IPS-NIHi7 (cell line): ENCODE measurements around the gene DMXL1.
"Not testable (repeated sequence)": the region's sequence is repeated elsewhere in the genome, so short reads cannot be mapped to it uniquely, and the experiment has no call there.

Experiments
- DNase-seq: peaks from one replicate; pipeline ENCODE4 v3.0.0; 2012; ENCODE audit warnings: mixed read lengths; ENCODE audit errors: extremely low spot score

Gene DMXL1

DNA sequence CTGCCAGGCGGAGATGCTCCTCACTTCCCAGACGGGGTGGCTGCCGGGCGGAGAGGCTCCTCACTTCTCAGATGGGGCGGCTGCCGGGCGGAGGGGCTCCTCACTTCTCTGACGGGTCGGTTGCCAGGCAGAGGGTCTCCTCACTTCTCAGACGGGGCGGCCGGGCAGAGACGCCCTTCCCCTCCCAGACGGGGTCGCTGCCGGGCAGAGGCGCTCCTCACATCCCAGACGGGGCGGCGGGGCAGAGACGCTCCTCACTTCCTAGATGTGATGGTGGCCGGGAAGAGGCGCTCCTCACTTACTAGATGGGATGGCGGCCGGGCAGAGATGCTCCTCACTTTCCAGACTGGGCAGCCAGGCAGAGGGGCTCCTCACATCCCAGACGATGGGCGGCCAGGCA is 51.6 kb downstream of the DMXL1 start:
- DNase-seq: not testable (repeated sequence)

DNA sequence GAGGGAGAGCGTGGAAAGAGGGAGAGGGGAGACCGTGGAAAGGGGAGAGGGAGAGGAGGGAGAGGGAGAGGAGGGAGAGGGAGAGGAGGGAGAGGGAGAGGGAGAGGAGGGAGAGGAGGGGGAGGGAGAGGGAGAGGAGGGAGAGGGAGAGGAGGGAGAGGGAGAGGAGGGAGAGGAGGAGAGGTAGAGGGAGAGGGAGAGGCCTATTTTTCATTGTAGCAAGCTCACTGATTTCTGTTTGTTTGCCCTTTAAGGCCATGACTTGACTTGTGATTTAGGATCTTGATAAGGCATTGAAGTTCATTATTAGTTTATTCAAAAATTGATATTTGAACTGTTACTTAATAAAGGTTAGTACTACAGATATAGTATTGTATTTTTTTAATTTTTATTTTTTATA is 52.4 kb downstream of the DMXL1 start:
- no peak for DNase-seq

DNA sequence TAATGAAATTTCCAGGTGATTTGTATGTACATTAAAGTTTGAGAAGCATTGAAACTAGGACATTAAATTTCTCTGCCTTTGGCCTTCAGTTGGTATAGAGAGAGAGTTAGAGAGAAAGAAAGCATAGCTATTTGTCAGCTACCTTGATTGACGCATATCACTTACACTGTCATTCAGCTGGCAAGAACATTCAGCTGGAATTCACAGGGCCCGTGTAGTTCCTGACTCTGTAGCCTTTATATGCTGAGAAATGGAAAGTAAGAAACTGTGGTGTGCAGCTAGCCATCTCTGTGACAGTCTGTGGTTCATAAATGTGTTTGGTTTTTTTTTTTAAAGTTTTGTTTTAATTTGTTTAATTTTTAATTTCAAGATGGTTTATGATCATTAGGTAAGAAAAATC is 58.9 kb downstream of the DMXL1 start:
- no peak for DNase-seq

DNA sequence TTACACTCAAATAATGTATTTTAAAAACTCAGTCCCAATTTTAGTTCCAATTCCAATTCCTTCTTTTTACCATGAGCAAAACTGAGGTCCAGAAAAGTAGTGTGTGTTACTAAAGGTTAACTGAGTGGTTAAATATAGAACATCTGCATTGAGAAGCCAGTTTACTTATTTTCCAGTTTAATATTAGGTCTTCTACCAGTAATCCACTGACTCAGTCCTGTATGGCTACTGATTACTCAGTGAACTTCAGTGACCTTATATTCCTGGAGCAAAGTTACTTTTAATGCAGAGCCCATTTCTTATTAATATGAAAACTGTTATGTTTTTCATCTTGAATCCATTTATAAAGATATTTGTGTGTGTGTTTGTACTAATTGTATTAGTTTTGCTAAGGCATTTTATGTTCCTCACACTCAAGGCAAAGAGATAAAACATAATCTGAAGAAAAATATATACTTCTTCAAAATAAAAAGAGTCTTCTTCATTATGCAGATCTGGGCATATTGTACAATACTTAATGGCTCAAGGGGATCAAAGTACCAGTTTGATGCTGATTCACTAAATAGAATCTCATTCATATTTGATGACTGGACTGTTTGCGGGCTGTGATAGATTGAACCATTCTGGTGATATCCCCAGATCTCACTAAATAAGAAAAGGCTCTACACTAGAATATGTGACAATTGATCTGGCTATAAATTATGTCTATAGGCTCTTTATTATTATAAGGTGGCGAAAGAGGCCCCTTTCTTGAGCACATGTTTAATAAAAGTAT is 60.8 kb downstream of the DMXL1 start:
- no peak for DNase-seq

DNA sequence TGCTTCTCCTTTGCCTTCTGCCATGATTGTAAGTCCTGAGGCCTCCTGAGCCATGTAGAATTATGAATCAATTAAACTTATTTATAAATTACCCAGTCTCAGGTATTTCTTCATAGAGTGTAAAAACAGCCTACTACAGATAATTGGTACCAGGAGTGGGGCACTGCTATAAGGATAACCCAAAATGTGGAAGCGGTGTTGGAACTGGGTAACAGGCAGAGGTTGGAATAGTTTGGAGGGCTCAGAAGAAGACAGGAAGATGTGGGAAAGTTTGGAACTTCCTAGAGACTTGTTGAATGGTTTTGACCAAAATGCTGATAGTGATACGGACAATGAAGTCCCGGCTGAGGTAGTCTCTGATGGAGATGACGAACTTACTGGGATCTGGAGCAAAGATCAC is 64.9 kb downstream of the DMXL1 start:
- not testable (repeated sequence) for DNase-seq

DNA sequence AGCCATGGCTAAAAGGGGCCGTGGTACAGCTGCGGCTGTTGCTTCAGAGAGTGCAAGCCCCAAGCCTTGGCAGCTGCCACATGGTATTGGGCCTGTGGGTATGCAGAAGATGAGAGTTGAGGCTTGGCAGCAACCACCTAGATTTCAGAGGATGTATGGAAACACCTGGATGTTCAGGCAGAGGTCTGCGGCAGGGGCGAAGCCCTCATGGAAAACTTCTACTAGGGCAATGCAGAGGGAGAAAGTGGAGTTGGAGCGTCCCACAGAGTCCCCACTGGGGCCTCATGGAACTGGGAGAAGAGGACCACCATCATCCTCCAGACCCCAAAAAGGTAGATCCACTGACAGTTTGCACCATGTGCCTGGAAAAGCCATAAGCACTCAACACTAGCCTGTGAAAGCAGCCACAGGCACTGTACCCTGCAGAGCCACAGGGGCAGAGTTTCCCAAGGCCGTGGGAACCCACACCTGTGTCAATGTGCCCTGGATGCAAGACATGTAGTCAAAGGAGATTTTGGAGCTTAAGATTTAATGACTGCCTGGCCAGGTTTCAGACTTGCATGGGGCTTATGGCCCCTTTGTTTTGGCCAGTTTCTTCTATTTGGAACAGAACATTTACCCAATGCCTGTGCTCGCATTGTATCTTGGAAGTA is 65.9 kb downstream of the DMXL1 start:
- DNase-seq: no peak

DNA sequence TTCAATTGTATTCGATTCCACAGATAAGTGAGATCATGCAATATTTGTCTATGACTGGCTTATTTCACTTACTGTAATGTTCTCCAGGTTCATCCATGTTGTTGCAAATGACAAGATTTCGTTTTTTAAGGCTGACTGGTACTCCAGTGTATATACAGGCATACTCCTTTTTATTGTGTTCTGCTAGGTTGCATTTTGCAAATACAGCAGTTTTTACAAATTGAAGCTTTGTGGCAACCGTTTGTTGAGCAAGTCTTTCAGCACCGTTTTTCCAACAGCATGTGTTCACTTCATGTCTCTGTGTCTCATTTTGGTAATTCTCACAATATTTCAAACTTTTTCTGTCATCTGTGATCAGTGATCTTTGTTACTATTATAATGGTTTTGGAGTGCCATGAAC is 82.7 kb downstream of the DMXL1 start:
- DNase-seq: no peak

DNA sequence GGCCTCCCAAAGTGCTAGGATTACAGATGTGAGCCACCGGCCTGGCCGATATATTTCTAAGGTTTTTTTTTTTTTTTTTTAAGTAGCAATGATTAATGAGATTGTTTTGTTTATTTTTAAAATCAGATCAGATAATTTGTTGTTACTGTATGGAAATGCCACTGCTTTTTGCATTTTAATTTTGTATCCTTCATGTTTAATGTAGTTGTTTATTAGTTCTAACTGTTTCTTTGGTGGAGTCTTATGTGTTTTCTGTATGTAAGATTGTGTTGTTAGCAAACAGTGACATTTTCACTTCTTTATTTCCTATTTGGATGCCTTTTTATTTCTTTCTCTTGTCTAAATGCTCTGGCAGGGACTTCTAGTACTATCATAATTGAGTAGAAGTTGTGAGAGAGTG is 87.3 kb downstream of the DMXL1 start:
- DNase-seq: no peak

DNA sequence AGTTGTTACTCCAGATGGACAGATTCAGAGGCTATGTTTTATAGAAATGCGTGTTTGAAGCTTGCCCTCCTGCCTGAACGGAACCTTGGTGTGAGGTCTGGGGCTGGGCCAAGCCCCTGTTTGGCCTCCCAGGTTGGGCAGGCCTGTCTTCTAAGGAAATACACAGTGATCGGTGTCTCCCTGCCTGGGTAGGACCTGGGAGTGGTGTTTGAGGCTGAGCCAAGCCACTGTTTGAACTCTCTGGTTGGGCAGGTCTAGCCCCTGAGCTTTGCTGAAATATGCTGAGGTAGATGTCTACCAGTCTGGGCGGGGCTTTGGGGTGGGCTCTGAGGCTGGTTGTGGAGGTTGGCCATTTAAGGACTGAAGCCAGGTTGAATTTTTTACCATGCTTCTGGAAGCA is 90.5 kb downstream of the DMXL1 start:
- DNase-seq: no peak

DNA sequence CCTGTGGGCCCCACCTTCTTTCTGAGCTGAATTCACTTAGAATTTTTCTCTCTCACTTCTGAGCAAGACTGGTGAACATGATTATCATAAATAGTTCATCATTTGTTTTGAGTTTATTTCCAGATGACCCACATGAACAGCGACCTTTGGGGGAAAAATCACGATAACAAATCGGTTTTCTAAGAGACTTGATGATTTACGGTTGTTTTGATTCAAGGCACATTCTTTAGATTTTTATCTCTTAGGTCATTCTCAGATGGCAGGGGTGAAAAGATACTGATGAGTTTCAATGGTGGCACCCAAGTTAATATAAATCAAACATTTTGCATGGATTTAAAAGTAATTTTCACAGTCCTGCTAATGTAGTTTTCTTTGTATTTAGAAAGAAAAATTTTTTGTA is 95.1 kb downstream of the DMXL1 start:
- no peak for DNase-seq

DNA sequence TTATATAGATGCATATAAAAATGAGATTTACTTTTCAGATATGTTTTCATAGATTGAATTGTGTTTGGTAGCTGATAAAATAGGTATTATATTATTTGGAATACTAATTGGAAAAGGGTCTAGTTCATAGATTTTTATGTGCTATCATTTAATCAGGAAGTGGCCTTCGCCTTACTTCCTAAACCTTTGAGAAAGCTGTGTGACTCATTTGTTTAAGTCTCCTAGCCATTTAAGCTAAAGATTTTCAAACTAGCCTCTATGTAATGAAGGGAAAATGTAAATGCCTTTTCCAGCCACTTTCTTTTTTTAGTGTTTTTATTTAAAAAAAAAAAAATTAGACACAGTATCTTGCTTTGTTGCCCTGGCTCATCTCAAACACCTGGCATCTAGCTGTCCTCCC is 97.5 kb downstream of the DMXL1 start:
- DNase-seq: no peak

DNA sequence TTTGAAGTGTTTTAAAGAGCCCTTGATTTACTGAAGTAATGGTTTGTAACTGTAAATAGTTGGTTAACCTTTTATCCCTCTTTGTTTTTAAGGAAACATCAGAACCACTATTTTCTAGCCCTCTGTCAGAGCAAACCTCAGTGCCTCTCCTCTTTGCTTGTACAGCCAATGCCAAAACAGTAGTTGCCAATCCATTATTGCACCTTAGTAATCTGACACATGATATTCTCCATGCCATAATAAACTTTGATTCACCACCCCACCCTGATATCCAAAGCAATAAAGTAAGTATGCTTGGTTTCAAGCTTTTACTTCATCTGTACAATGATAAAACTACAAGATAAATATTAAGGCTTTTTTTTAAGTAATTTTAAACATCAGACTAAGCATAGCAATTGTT is 100.8 kb downstream of the DMXL1 start:
- DNase-seq: no peak

DNA sequence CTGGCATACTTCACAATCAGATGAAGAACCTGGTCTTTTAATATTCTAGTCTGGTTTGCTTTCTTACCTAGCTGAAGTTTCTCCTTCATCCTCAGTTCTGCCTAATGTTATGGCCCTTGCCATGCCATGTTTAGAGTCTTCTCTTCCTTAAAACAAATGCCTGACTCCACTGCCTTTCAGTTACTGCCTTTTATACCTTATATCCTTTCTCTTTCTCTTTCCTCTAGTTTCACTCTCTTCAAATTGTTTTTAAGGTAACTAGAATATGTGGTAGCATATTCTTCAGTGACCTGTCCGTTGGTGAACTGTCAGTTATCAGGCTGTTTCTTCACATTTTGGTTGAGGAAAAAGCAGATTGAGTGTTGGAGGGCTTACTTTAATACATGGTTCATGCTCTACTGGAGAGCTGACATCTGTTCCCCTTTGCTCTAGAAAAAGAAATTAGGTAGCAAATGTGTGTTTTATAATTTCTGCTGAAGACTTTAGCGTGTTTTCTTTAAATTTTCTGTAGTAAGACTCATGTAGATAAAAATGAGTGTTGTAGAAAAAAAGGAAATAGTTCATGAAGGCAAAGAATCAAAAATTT is 103.8 kb downstream of the DMXL1 start:
- DNase-seq: no peak

DNA sequence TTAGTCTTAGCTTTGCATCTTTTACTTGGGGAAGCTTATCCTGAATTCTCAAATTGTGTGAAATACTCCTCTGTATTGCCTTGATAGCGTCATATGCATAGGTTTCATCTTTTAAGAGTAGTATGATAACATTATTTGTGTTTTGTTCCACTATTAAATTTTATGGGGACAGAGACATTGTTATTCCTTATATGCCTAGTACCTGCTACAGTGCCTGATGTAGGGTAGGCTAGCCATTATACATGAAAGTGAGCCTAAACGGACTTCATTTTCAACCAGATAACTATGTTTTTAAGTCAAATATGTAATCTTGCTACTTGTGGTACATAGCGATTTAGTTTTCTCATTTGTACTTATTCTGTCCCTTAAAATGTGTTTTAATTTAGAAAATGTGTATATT is 105.9 kb downstream of the DMXL1 start:
- DNase-seq: no peak

DNA sequence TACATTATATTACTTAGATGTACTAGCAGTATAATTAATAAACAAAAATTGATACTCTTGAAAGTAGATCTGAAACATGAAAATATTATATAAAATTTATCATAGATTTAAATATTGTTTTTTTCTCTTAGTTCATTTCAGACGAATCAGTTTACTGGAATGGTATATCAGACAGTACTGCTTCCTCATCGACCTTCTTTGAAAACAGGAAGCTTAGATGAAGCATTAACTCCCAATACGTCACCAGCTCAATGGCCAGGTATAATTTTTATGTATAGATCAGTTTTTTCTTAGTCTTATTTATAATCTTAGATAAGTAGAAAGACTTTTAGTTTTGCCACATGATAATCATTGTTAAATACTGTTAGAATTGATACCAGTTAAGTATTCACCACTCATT is 106.3 kb downstream of the DMXL1 start:
- no peak for DNase-seq

DNA sequence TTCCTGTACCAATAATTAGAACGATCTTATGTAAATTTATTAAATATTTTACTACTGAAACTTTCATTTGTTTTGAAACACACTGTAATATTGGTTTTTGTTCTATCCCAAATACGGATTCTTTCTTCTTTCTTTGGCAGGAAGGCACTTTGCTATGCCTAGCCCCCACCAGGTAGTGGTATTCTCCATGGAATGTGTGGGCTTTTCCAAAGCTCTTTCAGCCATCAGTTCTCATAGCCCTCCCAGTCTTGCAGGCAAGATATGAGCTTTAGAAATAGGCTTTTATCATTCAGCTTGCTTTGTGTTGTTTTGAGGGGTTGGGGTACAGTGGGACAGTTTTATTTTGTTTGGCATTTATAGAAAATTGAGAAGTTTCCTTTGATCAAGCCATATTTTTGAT is 107.5 kb downstream of the DMXL1 start:
- no peak for DNase-seq

DNA sequence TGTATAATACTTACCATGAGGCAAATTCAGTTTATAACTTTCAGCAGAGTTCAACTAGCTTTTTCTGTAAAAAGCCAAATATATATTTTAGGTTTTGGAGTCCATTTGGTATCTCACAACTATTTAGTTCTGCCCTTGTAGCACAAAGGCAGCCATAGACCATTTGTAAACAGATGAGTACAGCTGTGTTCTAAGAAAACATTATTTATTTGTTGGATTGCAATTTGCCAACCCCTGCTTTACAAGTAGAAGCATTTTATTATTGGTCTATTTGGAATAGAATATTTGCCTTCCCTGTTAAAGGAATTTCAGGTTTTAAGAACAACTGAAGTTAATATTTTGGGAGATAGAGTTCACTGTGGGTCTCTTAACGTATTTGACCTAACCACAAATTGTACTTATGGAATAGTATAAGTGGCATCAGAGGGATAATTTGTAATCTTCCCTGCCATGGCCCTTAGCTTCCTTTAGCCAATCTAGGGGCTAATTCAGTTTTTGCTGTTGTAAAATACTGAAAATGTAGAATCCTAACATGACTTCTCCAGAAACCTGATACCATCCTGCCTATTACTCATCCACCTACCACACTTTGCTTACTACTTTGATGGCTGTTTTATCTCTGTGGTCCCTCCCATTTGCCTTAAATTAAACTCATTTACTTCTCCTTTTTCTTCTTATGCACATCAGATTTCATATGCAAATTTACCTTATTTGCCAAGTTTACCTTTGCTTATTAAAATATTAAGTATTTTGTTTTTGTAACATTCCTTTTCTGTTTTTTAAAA is 109.2 kb downstream of the DMXL1 start:
- DNase-seq: no peak

DNA sequence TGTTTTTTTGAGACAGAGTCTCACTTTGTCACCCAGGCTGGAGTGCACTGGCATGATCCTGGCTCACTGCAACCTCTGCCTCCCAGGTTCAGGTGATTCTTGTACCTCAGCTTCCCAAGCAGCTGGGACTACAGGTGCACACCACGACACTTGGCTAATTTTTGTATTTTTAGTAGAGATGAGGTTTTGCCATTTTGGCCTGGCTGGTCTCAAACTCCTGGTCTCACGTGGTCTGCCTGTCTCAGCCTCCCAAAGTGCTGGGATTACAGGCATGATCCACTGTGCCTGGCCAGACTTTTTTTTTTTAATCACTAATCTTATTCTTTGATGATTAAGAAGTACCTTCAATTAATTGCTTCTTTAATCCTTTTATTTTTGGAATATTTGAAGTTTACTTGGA is 114.6 kb downstream of the DMXL1 start:
- DNase-seq: not testable (repeated sequence)

DNA sequence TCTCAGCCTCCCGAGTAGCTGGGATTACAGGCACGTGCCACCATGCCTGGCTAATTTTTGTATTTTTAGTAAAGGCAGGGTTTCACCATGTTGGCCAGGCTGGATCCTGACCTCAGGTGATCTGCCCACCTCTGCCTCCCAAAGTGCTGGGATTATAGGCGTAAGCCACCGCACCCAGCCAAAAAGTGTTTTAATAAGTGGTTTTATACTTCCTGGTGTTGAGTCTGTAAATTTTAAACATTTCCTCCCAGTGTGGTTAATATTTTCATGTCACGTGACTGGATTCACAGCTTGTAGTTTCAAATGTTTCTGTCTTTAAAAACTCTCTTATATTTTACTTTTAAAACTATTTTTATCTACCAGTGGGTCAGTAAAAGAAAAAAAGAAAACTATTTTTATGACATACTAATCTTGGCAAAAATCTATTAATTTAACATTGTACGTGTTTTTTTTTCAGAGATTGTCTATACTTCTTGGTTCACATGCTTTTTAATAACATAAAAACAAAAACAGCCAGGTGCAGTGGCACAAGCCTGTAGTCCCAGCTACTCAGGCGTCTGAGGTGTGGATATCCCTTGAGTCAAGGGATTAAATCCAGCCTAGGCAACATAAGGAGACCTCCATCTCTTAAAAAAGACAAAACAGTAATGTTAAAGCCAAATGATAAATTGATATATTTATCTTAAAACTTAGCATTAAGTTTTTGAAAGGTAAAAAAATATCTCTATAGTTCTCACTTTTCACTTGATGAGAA is 117.1 kb downstream of the DMXL1 start:
- DNase-seq: no peak

DNA sequence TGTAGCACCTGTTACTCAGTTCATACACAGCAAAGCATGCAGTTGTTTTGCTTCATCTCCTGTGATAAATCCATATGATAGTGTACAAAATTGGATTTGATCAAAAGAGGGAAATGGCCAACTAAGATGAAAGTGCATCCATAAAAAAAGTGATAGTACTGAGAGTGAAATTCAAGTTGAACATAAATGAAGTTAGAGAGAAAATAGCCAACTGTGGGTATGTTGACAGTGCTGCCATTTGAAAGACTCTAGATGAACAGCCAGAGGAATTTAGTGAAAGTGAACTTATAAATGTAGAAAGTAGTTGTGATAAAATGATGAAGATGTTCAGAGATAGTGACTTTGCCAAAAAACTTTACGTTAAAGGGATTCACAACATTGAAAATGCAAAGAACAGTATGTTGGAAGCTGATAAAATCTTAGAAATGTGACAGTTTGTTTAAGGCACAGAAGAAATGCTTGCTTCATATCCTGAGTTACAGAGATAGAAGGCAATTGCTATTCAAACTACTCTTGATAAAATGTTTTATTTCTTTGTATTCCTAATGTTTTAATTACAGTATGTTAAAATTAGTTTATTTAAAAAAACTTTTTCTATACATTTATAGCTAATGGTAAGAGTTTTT is 119.7 kb downstream of the DMXL1 start:
- no peak for DNase-seq

DNA sequence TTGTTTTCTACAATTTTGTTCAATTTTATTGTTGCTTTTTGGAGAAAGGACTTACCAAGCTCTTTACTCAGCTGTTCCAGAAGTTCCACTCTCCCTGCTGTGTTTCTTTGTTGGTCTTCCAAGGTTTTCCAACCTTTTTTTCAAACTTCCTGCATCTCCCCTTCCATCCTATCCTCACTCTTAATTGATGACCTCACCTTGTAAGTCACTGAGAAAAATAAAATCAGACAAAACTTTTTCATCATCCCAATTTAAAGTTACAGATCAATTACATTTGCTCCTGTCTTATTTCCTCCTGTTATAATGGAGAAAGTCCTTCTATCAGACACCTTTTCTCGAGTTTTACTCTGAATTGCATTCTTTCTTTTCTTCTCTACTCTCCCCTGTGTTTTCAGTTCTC is 121.1 kb downstream of the DMXL1 start:
- DNase-seq: no peak
